Ramos (cell line): ENCODE results near the gene MACO1.
"Not testable (repeated sequence)": the region's sequence is repeated elsewhere in the genome, so short reads cannot be mapped to it uniquely, and the experiment has no call there.

Source experiments
- in situ Hi-C: fragments of 300-500 bp; cut with MboI; formaldehyde crosslinking; loops from one replicate; pipeline ENCODE4 v1.14.3; 2022; ENCODE audit warnings: low sequenced_read_pairs; ENCODE audit not compliant: unreplicated experiment

MACO1 gene, protein sequence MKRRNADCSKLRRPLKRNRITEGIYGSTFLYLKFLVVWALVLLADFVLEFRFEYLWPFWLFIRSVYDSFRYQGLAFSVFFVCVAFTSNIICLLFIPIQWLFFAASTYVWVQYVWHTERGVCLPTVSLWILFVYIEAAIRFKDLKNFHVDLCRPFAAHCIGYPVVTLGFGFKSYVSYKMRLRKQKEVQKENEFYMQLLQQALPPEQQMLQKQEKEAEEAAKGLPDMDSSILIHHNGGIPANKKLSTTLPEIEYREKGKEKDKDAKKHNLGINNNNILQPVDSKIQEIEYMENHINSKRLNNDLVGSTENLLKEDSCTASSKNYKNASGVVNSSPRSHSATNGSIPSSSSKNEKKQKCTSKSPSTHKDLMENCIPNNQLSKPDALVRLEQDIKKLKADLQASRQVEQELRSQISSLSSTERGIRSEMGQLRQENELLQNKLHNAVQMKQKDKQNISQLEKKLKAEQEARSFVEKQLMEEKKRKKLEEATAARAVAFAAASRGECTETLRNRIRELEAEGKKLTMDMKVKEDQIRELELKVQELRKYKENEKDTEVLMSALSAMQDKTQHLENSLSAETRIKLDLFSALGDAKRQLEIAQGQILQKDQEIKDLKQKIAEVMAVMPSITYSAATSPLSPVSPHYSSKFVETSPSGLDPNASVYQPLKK

DNA sequence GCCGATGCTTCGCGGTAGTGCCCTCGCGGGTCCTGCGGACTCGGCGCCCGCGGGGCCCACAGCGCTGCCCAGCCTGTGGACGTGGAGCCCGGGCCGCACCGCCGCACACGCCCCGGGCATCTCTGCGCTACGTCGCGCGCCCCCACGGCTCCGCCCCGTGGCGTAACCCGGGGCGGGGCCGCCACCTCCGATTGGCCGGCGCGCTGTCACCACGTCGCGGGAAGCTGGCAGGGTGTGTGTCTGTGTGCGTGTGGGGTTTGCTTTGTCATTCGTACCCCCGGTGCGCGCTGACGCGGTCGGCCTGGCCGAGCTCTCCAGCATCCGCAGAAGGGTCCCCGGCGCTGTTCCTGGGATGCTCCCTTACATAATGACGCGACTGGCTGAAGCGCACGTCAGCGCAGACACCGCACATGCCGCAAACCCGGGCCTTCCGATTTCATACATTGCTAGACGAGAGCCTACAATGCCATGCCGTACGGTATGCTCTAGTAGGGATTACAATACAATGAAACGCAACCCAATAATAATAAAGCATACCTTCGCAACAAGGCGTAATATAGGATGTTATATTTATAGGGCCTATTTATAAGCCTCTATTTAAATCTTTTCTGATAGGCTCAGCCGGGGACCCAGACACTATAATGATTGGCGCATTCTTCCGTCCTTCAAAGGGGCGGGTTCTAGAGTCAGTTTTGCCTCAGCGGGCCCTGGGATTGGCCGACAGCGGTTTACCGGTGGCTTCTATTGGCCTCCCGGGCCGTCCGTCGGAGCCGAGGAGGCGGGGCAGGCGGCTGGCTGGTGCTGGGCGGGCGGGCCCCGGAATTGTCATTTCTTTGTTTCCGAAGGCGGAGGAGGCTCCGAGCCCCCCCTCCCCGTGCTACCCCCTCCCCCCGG lies at the start of gene MACO1:
MACO1 (plus strand) TSS at position 825 of the 894 bp plus-strand sequence. CDS start 202 bp downstream, outside the sequence.
- in situ Hi-C loops: no loop called here

DNA sequence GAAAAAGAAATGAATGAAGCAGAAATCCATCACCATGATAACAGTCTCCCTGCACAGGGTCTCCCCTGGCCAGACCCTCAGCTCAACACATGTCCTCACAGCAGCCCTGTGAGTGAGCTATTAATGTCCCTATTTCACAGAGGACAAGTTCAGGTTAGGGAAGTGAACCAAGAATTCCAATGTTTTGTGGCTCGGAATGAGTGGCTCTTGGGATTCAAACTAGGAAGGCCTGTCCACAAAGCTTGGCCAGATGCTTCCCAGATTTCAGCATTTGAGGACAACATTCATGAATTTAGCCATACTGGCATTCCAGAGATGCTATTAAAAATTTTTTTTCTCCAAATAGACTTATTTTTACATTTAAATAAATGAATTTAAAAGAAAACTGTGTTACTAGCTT lies 48.2 kb upstream of the MACO1 start:
- in situ Hi-C loops: not testable (repeated sequence)

DNA sequence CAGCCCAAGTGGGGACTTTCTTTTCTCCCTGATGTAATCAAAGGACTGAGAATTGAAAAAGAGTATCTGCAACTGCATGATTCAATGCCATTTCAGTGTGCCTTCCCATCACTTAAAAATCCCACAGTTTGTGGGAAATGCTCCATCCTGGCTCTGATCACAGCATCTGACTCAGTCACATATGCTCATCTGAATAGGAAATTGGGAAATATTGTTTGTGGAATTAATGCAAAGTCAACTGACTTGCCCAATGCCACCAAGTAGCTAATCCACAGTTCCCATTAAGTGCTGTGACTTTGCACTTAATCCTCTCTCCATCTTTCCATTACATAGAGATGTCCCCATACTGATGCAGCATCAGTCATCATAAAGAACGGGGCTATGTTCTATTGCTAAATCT lies 47.6 kb upstream of the MACO1 start:
- in situ Hi-C loops: not testable (repeated sequence)

DNA sequence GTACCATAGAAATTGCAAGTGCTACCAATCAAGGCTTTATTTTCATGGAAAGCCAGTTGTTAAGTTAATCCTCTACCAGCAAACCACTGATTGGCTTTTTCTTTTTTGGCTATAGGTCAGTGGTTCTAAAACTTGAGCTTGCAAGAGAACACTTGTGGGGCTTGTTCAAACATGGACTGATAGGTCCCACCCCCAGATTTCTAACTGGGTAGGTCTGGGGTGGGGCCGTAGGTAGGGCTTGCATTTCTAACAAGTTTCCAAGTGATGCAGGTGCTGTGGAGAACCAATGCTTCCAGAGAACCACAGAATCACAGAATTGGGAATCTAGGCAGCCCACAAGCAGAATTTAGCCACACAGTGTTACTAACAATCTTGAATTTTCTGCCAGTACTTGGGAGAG lies 46.8 kb upstream of the MACO1 start:
- in situ Hi-C loops: not testable (repeated sequence)

DNA sequence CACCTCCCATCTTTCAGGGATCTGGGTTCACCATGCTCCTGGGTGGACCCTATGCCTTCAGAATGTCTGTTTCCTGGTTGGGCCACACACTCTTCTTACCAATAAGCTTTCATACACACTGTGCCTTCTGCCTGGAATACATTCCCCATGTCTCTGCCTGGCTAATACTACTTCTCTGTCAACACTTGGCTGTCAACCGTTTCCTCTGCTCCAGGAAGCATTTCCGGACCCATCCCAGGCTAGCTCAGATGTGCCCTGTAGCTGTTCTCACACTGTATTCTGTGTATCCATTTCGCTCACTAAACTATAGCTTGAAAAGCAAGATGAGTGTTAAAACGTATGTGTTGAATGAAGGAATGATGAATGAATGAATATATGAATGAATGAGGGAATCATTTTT lies 43.6 kb upstream of the MACO1 start:
- in situ Hi-C loops: not testable (repeated sequence)

DNA sequence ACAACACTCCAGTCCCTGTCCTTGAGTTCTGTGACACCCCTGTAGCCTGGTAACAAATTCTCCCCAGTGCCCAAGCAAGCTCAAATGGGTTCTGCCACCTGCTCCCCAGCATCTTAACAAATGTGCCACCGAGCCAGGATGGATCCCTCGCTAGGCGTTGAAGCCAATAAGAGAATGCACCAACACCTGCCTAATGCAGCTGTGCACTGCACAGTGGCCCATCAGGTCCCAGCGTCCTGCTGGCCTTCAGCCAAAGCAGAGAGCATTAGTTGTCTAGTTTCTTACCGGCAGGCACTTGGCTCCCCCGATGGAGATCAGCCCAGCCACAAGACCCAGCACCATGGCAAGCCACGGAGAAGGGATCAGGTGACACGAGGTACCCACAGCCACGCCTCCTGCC lies 42.0 kb upstream of the MACO1 start:
- in situ Hi-C loops: not testable (repeated sequence)

DNA sequence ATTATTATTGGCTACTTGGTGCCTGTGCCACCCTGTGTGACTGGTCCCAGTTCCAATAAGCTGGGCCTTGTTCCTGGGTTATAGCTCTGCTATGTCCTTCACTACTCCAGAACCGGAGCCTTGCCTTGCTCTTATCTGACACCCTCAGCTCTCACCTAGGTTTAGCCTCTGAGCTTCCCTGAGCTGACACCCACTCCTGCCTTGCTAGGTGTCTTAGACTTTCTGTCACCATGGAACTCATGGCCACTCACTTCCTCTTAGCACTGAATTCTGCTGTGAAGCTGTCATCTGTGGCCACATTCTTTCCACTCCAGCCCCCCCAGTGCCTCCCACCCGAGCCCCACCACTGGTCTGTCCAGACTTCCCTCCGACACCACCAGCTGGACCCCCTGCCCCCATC lies 41.0 kb upstream of the MACO1 start:
- in situ Hi-C loops: not testable (repeated sequence)

DNA sequence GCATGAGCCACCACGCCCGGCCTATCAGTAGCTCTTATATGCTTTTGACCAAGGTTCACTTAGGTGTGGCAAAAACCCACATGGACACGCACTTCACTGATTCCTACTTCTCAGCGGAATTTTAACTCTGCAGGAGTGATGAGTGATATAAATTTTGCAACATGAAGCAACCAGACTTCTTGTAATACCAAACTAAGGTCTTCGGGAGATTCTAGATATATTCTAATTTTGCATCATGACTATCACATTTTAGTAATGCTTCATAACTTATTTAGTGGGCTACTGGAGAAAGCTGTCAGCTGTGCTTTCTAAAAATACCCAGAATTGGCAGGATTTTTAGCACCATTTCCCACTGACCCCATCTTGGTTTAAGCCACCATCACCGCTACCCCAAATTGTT lies 37.9 kb upstream of the MACO1 start:
- in situ Hi-C loops: no loop called here

DNA sequence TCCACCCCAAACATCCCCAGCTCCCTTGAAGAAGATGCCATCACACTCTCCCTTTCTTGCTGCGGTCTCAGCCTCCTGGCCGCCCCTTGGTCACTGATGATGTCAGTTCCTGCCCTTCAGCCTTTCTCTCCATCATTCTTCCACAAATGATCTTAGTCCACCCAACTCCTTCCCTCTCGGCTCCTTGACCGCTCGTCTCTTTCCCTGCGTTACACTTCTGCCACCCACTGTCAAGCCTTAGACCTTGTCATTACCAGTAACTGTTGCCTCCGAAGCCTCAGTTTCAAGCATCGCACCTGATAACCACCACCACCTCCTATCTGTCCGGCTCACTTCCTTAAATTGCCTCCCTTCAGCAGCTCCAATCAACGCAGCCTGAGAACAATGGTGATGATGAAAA lies 33.1 kb upstream of the MACO1 start:
- in situ Hi-C loops: not testable (repeated sequence)

DNA sequence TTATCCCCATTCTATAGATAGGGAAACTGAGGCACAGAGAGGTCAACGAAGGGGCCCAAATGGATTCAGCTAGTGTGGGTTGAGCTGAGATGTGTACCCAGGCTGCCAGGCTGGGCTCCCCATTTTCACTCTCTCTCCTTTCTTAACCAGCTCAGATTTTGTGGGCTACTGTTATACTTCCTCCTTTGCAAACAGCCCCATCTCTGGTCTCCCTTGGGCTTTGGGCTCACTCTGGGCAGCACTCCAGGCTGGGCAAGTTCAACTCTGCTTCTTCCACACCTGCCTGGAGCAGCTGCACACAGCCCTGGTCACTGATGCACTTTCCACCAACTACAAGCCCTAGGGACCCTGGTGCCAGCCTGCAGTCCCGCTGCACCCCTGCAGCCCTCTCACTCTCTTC lies 32.6 kb upstream of the MACO1 start:
- in situ Hi-C loops: not testable (repeated sequence)

DNA sequence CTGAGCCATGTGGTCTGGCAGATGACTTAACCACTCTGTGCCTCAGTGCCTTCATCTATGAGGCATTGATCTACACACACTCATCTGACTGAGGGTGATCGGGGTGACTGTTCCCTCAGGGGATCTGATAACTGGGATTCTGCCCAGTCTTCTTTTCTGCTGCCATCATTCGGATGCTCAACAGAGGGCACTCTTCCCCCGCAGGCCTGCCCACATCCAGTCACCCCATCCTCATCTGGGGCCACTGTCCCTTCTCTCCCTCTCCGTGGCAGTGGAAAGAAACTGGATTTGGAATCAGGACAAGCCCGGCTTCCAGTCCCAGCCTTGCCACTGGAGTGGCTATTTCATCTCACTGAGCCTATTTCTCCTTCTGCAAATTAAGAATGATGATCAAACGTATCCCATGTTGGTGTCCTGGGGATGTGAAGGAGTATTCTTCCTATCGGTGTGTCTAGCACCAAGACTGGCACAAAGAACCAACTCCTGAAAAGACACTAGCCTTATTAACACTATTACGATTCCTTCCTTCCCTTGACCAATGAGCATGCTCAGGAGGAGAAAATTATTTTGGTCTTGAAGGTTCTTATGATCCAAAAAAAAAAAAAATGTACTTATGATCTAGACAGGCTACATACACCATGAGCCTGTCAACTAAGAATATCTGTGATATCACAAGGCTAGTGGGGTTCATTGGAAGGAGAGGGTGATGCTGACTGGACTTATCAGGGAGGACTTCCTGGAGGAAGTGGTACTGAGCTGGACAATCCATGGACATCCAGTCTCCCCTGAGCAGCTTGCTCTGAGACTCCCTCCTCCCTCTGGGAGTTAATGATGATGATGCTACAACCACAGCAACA lies 27.5 kb upstream of the MACO1 start:
- in situ Hi-C loops: loop anchor here (25.0 kb wide), 2 partner anchors 109 to 409 kb away; partner anchors contain the start of genes MTFR1L and SELENON

DNA sequence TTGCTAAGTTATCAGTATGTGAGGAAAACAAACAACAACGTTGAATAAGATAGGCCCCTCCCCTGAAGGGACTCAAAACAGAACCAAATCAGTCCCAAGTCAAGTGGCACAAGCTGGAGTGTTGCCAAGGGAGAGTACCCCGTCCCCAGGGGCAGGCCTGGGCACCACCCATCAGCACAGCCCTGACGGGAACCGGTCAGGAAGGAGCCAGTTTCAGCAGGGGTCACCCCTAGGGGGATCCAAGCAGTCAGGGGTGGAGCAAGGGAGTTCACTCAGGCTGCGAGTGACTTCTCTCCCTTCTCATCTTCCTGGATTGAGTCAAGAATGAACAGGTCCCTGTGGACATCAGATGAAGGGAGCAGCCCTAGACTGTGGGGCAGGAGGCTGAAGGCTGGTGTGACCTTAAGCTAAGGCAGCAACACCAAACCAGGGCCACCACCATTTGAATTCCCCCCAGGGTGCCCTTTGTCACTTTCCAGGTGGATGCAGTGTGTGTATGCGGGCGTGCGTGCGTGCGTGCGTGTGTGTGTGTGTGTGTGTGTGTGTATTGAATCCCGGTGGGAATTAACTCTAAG lies 24.9 kb upstream of the MACO1 start:
- in situ Hi-C loops: loop anchor here (25.0 kb wide), 2 partner anchors 106 to 406 kb away; partner anchors contain the start of genes MTFR1L and SELENON

DNA sequence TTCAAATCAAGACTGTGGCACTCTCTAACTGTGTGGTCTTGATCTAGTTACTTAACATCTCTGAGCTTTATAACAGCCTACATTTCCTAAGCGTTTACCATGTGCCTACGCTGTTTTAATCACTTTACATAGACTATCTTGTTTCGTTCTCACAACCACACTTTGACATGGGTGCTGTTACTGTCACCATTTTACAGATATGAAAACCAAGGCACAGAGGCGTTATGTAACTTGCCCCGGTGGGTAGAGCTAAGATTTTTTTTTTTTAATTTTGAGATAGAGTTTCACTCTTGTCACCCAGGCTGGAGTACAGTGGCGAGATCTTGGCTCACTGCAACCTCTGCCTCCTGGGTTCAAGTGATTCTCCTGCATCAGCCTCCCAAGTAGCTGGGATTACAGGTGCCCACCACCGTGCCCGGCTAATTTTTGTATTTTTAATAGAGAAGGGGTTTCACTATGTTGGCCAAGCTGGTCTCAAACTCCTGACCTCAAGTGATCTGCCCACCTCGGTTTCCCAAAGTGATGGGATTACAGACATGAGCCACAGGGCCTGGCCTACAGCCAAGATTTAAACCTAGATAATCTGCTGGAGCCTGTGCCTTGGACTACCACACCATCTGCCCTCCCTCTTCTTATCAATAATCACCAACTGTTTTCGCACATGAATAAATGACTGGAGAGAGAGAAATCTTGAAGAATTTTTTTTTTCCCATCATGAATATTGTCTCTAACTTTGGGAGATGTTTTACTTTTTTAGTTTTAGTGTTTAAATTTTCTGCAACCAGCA lies 20.9 kb upstream of the MACO1 start:
- in situ Hi-C loops: loop anchor here (25.0 kb wide), 2 partner anchors 102 to 402 kb away; partner anchors contain the start of genes MTFR1L and SELENON

DNA sequence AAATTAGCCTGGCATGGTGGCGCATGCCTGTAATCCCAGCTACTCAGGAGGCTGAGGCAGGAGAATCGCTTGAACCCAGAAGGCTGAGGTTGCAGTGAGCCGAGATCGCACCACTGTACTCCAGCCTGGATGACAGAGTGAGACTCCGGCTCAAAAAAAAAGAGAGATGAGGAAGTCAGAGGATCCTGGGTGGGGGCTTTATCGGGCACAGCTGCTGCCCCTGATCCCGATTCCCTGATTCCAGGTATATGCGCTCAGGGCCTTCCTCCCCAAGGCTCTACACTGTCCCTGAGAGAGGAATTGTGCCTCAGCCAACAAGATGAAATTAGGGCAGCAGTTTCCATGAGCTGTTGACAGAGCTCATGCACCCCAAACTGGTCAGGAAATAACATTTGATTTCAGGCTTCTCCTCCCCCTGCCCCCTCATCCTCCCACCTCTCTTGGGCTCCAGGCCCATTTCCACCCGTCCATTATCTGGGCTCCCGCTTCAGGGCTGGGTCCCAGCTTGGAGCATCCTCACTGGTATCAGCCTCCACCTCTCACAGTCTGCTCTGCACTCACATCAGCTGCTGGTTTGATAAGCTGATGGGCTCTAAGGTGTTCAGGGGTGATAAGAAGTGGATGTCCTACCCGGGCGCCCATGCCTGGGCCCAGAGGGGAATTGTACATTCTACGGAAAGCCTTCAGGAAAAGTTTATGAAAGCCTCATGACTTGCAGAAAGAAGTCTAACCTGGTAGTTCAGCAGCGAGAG lies 17.6 kb upstream of the MACO1 start:
- in situ Hi-C loops: loop anchor here (25.0 kb wide), 2 partner anchors 99 to 399 kb away; partner anchors contain the start of genes MTFR1L and SELENON

DNA sequence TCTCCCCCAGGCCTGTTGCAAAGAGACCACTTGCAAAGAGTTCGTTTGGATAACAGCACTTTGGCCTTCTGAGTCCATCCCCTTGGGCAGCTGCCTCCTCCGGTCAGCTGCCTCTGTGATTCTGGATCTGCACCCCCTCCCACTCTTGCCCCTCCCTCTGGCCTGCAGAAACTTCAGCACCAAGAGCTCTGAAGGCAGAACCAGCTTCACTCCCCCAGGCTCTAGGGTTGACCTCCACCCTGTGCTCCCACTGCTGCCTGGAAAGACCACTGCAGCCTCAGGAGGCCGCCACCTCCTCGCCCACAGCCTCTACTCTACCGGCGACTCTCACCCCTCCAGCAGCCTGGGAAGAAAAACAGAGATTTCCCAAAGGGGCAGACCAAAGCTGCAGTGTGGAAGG lies 16.5 kb upstream of the MACO1 start:
- in situ Hi-C loops: loop anchor here (25.0 kb wide), 2 partner anchors 98 to 398 kb away; partner anchors contain the start of genes MTFR1L and SELENON

DNA sequence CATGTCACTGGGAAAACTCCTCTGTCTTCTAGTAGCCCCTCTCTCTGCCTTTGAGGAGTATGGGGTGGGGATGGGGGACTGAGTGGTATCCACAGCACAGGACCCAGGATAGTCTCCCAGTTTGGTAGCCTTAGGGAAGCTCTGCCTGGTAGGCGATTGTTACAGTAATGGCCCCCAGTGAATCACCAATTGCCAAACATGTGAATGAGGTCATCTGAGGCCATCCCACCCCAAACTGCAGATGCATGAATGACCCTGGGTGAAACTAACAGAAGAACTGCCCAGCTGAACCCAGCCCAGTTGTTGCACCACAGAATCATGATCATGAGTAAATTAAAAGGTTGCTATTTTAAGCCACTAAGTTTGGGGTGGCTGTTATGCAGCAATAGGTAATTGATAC lies 16.1 kb upstream of the MACO1 start:
- in situ Hi-C loops: loop anchor here (25.0 kb wide), 2 partner anchors 98 to 398 kb away; partner anchors contain the start of genes MTFR1L and SELENON

DNA sequence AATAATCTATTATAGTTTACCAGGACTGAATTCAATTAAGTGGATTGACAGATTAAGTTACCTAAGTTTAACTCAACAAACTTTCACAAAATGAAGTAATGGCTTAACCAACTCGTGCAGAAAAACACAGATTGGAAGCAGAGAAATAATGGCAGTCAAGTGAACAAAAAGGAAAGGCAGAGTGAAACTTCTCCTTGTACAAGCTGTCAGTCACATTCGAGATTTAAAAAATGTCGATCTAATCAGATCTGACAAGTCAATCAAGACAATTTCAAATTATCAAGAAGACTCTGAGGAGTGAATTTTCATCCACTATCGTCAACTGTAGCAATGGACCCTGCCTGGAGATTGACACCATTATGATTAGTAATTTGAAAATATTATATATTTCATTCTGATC lies 13.4 kb upstream of the MACO1 start:
- in situ Hi-C loops: loop anchor here (25.0 kb wide), 2 partner anchors 95 to 395 kb away; partner anchors contain the start of genes MTFR1L and SELENON
